ENCODE data around the gene MYL3. TPM values are rescaled to one million over a fixed set of nuclear protein-coding genes. Genes with fewer than 3 reads are reported as not detected.

Gene MYL3
- total and polyA plus RNA-seq, 2 donors (not counting 1 experiment from before 2014, with no cell fraction given): not detected

- TF ChIP-seq, protein P1, sequence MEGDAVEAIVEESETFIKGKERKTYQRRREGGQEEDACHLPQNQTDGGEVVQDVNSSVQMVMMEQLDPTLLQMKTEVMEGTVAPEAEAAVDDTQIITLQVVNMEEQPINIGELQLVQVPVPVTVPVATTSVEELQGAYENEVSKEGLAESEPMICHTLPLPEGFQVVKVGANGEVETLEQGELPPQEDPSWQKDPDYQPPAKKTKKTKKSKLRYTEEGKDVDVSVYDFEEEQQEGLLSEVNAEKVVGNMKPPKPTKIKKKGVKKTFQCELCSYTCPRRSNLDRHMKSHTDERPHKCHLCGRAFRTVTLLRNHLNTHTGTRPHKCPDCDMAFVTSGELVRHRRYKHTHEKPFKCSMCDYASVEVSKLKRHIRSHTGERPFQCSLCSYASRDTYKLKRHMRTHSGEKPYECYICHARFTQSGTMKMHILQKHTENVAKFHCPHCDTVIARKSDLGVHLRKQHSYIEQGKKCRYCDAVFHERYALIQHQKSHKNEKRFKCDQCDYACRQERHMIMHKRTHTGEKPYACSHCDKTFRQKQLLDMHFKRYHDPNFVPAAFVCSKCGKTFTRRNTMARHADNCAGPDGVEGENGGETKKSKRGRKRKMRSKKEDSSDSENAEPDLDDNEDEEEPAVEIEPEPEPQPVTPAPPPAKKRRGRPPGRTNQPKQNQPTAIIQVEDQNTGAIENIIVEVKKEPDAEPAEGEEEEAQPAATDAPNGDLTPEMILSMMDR (IDR thresholded peaks at IDR 0.05): no peak
- Histone ChIP-seq H3K4me1 (ENCODE audit: control insufficient read depth in 2 of 2, insufficient read depth in 2 of 2, low read length in 2 of 2) (peaks cover 12 to 16% of the 10 kb centered on the region in 2 donors), H3K4me3 (ENCODE audit: control extremely low read depth in 1 of 5, extremely low read depth in 1 of 5, insufficient read depth in 1 of 5, low read depth in 2 of 5, low read length in 4 of 5) (no peak overlapping the region), H3K27ac (ENCODE audit: low read length in 2 of 2) (no peak overlapping the region), H3K27me3 (replicated peaks in 1 of 4; ENCODE audit: control extremely low read depth in 1 of 4, control insufficient read depth in 3 of 4, insufficient read depth in 4 of 4, low read length in 3 of 4) (no peaks in the 10 kb centered on the region), H3K4me2 (replicated peaks; ENCODE audit: low read depth, low read length, poor library complexity, severe bottlenecking) (no peak overlapping the region), H3K9me3 (ENCODE audit: control extremely low read depth in 1 of 3, control insufficient read depth in 2 of 3, insufficient read depth in 1 of 3, low read length in 2 of 3) (no peaks in the 10 kb centered on the region), H2AFZ (ENCODE audit: insufficient read depth, low read depth, low read length, poor library complexity, severe bottlenecking) (no peak overlapping the region), H4K20me1 (ENCODE audit: control insufficient read depth, insufficient read depth, low read length, poor library complexity, severe bottlenecking) (no peaks in the 10 kb centered on the region), H3K9ac (ENCODE audit: low read length) (no peak overlapping the region), H3K36me3 (replicated peaks in 1 of 2; ENCODE audit: control extremely low read depth in 1 of 2, control insufficient read depth in 1 of 2, extremely low read depth in 1 of 2, insufficient read depth in 2 of 2, low read length in 1 of 2) (no peaks in the 10 kb centered on the region), H3K79me2 (ENCODE audit: control insufficient read depth, insufficient read depth, low read length) (no peaks in the 10 kb centered on the region)
- Mint-ChIP-seq H3K4me3 (no peak overlapping the region), H3K27ac (no peak overlapping the region), H3K4me1 (peaks cover 9% of the 10 kb centered on the region), H3K9me3 (ENCODE audit: insufficient read depth) (no peaks in the 10 kb centered on the region), H3K27me3 (no peaks in the 10 kb centered on the region)
- no peak for DNase-seq
- ATAC-seq (ENCODE audit: low read depth): no peak
- ChIA-PET CTCF (interaction anchor here (0.6 to 1.0 kb wide), 3 partner anchors 10 to 1050 kb away, joined by 3 to 5 read pairs (median 3); no protein-coding TSS in a partner anchor), POLR2A (no interaction called here)
- 89% methylated on average over 6 of the region's 7 CpGs for WGBS (ENCODE audit: insufficient coverage)
- intact Hi-C loops (cut with micrococcal nuclease): loop anchor here (5.0 kb wide), 1 partner anchor 532 kb away; the partner anchor contains the start of gene PTPN23
These were observed 13.4 kb downstream of the MYL3 start for GRCh38 chr3:46849686-46850467.

- H3K27me3 ChIP-seq (replicated peaks in 1 of 4; ENCODE audit: control extremely low read depth in 1 of 4, control insufficient read depth in 3 of 4, insufficient read depth in 4 of 4, low read length in 3 of 4): no peaks in the 10 kb centered on the region
- DNase-seq: no peak
- ATAC-seq (ENCODE audit: low read depth): no peak
- H3K27ac ChIP-seq (ENCODE audit: low read length in 2 of 2): no peak overlapping the region
- no peak overlapping the region for H3K27ac Mint-ChIP-seq
- H3K4me3 ChIP-seq (ENCODE audit: control extremely low read depth in 1 of 5, extremely low read depth in 1 of 5, insufficient read depth in 1 of 5, low read depth in 2 of 5, low read length in 4 of 5): no peak overlapping the region
- no peaks in the 10 kb centered on the region for H3K79me2 ChIP-seq (ENCODE audit: control insufficient read depth, insufficient read depth, low read length)
- no peak overlapping the region for H3K4me2 ChIP-seq (replicated peaks; ENCODE audit: low read depth, low read length, poor library complexity, severe bottlenecking)
- H3K9ac ChIP-seq (ENCODE audit: low read length): no peak overlapping the region
- WGBS (ENCODE audit: insufficient coverage): 96% methylated on average over 4 of the region's 7 CpGs
- no peaks in the 10 kb centered on the region for H4K20me1 ChIP-seq (ENCODE audit: control insufficient read depth, insufficient read depth, low read length, poor library complexity, severe bottlenecking)
- H3K4me1 ChIP-seq (ENCODE audit: control insufficient read depth in 2 of 2, insufficient read depth in 2 of 2, low read length in 2 of 2): peaks cover 12 to 17% of the 10 kb centered on the region in 2 donors
- H3K4me3 Mint-ChIP-seq: no peak overlapping the region
- TF ChIP-seq, protein P1 (IDR thresholded peaks at IDR 0.05): no peak
- TF ChIP-seq EZH2 (IDR thresholded peaks at IDR 0.05; ENCODE audit: borderline replicate concordance, insufficient read depth, low read depth, low read length, poor library complexity, severe bottlenecking): no peak
- intact Hi-C loops (cut with micrococcal nuclease): loop anchor here (5.0 kb wide), 1 partner anchor 533 kb away; the partner anchor contains the start of gene PTPN23
- no peaks in the 10 kb centered on the region for H3K9me3 Mint-ChIP-seq (ENCODE audit: insufficient read depth)
- no peaks in the 10 kb centered on the region for H3K36me3 ChIP-seq (replicated peaks in 1 of 2; ENCODE audit: control extremely low read depth in 1 of 2, control insufficient read depth in 1 of 2, extremely low read depth in 1 of 2, insufficient read depth in 2 of 2, low read length in 1 of 2)
- peaks cover 9% of the 10 kb centered on the region for H3K4me1 Mint-ChIP-seq
- ChIA-PET POLR2A (no interaction called here), CTCF (interaction anchor here (0.7 kb wide), 1 partner anchor 11 kb away, joined by 3 read pairs; no protein-coding TSS in a partner anchor)
- H3K27me3 Mint-ChIP-seq: no peaks in the 10 kb centered on the region
- no peak overlapping the region for H2AFZ ChIP-seq (ENCODE audit: insufficient read depth, low read depth, low read length, poor library complexity, severe bottlenecking)
- H3K9me3 ChIP-seq (ENCODE audit: control extremely low read depth in 1 of 3, control insufficient read depth in 2 of 3, insufficient read depth in 1 of 3, low read length in 2 of 3): no peaks in the 10 kb centered on the region
These were observed 14.1 kb downstream of the MYL3 start for GRCh38 chr3:46849045-46849631.
